Type B pancreatic cell (in vitro differentiated cells): ENCODE data around the gene STAT3. TPM values are rescaled to one million over a fixed set of nuclear protein-coding genes. Genes with fewer than 3 reads are reported as not detected.
"Not testable (repeated sequence)": the region's sequence is repeated elsewhere in the genome, so short reads cannot be mapped to it uniquely, and the experiment has no call there.

Source experiments
- DNase-seq: peaks from one replicate; pipeline ENCODE4 v3.0.0; 2021; ENCODE audit warnings: mixed read lengths; ENCODE audit not compliant: unreplicated experiment; ENCODE audit errors: extremely low spot score
- H3K27ac Mint-ChIP-seq: 2 replicates; pipeline ENCODE4 v1.8.0; 2021; ENCODE audit warnings: mild to moderate bottlenecking, mixed read lengths
- H3K27me3 Mint-ChIP-seq: 2 replicates; pipeline ENCODE4 v1.8.0; 2021; ENCODE audit warnings: mixed read lengths
- H3K36me3 Mint-ChIP-seq: 2 replicates; pipeline ENCODE4 v1.8.0; 2021; ENCODE audit warnings: mixed read lengths
- H3K4me1 Mint-ChIP-seq: one replicate; pipeline ENCODE4 v1.8.0; 2021; ENCODE audit warnings: mixed read lengths; ENCODE audit not compliant: unreplicated experiment
- H3K4me3 Mint-ChIP-seq: 2 replicates; pipeline ENCODE4 v1.8.0; 2021; ENCODE audit warnings: mild to moderate bottlenecking, mixed read lengths
- H3K9me3 Mint-ChIP-seq: 2 replicates; pipeline ENCODE4 v1.8.0; 2021; ENCODE audit warnings: mixed read lengths
- CTCF ChIP-seq: fragments of 200-600 bp; sonication (generic); conservative IDR thresholded peaks from 2 replicates; pipeline ENCODE4 v1.5.0; 2021; ENCODE audit warnings: antibody characterized with exemption, mild to moderate bottlenecking
- total RNA-seq: library from RNA; stranded (reverse); gene quantifications from 2 replicates; pipeline ENCODE4 v1.2.1, GENCODE V29; 2021; ENCODE audit warnings: low replicate concordance

Gene STAT3
- total RNA-seq, 1 donor from 2014 or later = 64.9 TPM

GRCh38 chr17:42304187-42305030, 83.8 kb downstream of the STAT3 start:
- no peak for TF ChIP-seq CTCF
- Mint-ChIP-seq H3K27ac (no peak overlapping the region), H3K4me1 (no peaks in the 10 kb centered on the region), H3K9me3 (no peaks in the 10 kb centered on the region), H3K4me3 (no peak overlapping the region), H3K36me3 (no peaks in the 10 kb centered on the region), H3K27me3 (peaks cover 3% of the 10 kb centered on the region)
- DNase-seq = no peak

- DNase-seq = no peak
- H3K4me1 Mint-ChIP-seq = no peaks in the 10 kb centered on the region
- H3K27ac Mint-ChIP-seq = no peak overlapping the region
- H3K36me3 Mint-ChIP-seq = no peaks in the 10 kb centered on the region
- no peak overlapping the region for H3K4me3 Mint-ChIP-seq
- no peak for TF ChIP-seq CTCF
- no peaks in the 10 kb centered on the region for H3K9me3 Mint-ChIP-seq
- peaks cover 3% of the 10 kb centered on the region for H3K27me3 Mint-ChIP-seq
Observed at GRCh38 chr17:42303694-42304093, 84.5 kb downstream of the STAT3 start.

GRCh38 chr17:42301022-42301421, 87.2 kb downstream of the STAT3 start:
- H3K9me3 Mint-ChIP-seq = no peaks in the 10 kb centered on the region
- DNase-seq = no peak
- H3K27ac Mint-ChIP-seq = no peak overlapping the region
- H3K4me3 Mint-ChIP-seq = no peak overlapping the region
- H3K4me1 Mint-ChIP-seq = no peaks in the 10 kb centered on the region
- no peak for TF ChIP-seq CTCF
- H3K27me3 Mint-ChIP-seq = peaks cover 3% of the 10 kb centered on the region
- H3K36me3 Mint-ChIP-seq = no peaks in the 10 kb centered on the region

- H3K27me3 Mint-ChIP-seq, DNase-seq, H3K9me3 Mint-ChIP-seq, H3K36me3 Mint-ChIP-seq, H3K27ac Mint-ChIP-seq, H3K4me1 Mint-ChIP-seq, H3K4me3 Mint-ChIP-seq: not testable (repeated sequence)
Observed at GRCh38 chr17:42299913-42300312, 88.3 kb downstream of the STAT3 start.

GRCh38 chr17:42299361-42299760, 88.9 kb downstream of the STAT3 start:
- DNase-seq, H3K4me1 Mint-ChIP-seq, H3K36me3 Mint-ChIP-seq, H3K4me3 Mint-ChIP-seq, H3K9me3 Mint-ChIP-seq, H3K27ac Mint-ChIP-seq, H3K27me3 Mint-ChIP-seq: not testable (repeated sequence)

- not testable (repeated sequence) for H3K9me3 Mint-ChIP-seq, H3K36me3 Mint-ChIP-seq, DNase-seq, H3K4me3 Mint-ChIP-seq, H3K27ac Mint-ChIP-seq, H3K4me1 Mint-ChIP-seq
- peaks cover 11% of the 10 kb centered on the region for H3K27me3 Mint-ChIP-seq
Observed at GRCh38 chr17:42297775-42298174, 90.5 kb downstream of the STAT3 start.

- no peak overlapping the region for H3K27ac Mint-ChIP-seq
- peaks cover 12% of the 10 kb centered on the region for H3K27me3 Mint-ChIP-seq
- no peaks in the 10 kb centered on the region for H3K9me3 Mint-ChIP-seq
- DNase-seq = no peak
- no peak overlapping the region for H3K4me3 Mint-ChIP-seq
- no peaks in the 10 kb centered on the region for H3K36me3 Mint-ChIP-seq
- no peak for TF ChIP-seq CTCF
- H3K4me1 Mint-ChIP-seq = peaks cover 6% of the 10 kb centered on the region
Observed at GRCh38 chr17:42296012-42296411, 92.2 kb downstream of the STAT3 start.
